PC-9 (cell line): ENCODE data around the gene GFRA1.

Experiments
- CTCF ChIP-seq: fragments of 200-600 bp; sonication (generic); conservative IDR thresholded peaks from 2 replicates; pipeline ENCODE4 v1.6.1; 2017; ENCODE audit warnings: mixed run types, antibody characterized with exemption, mild to moderate bottlenecking, moderate library complexity
- EZH2 ChIP-seq: fragments of 200-600 bp; sonication (generic); IDR thresholded peaks from 2 replicates; pipeline ENCODE4 v1.8.0; 2017; ENCODE audit warnings: antibody characterized with exemption, low read depth

GRCh38 chr10:116056445-116057293, 216.3 kb downstream of the GFRA1 start:
- no peak for TF ChIP-seq CTCF
- no peak for TF ChIP-seq EZH2
